Pancreas (tissue), 10 donors: ENCODE data around the gene DIAPH1. TPM values are rescaled to one million over a fixed set of nuclear protein-coding genes. Genes with fewer than 3 reads are reported as not detected.

ENCODE experiments used
- ATAC-seq, 4 donors: fragments of 200-7000 bp; cut with Tn5 transposase; one replicate each; pipeline versions ENCODE4 v1.8.0 to v1.9.1; 2020; ENCODE audit warnings: mild to moderate bottlenecking in 4 of 4, moderate library complexity in 4 of 4
- DNase-seq, 6 donors: peaks; one replicate each; pipeline ENCODE4 v3.0.0-alpha.2; 2020
- FAIRE-seq: peaks from 2 replicates; lab custom pipeline; 2012; peaks lifted over from hg19 to GRCh38; lab: Jason Lieb, UNC
- H3K27ac ChIP-seq, 4 donors: fragments of 200-600 bp; sonication (generic); 1 replicate in 3 of 4; 2 replicates in 1 of 4; pipeline versions ENCODE4 v1.5.0 to v1.8.0; 2020
- H3K27me3 ChIP-seq, 4 donors: fragments of 200-600 bp; one replicate each; pipeline ENCODE4 v1.8.0; 2021
- H3K36me3 ChIP-seq, 3 donors: fragments of 200-600 bp; sonication (generic) in 1 of 3; one replicate each; pipeline versions ENCODE4 v1.5.0 to v1.8.0; 2020 to 2021
- H3K4me1 ChIP-seq, 3 donors: fragments of 200-600 bp; one replicate each; pipeline ENCODE4 v1.8.0; 2021
- H3K4me3 ChIP-seq, 4 donors: fragments of 200-600 bp; sonication (generic) in 2 of 4; one replicate each; pipeline versions ENCODE4 v1.5.0 to v1.8.0; 2020 to 2021
- H3K9me3 ChIP-seq, 4 donors: fragments of 200-600 bp; one replicate each; pipeline ENCODE4 v1.8.0; 2021
- WGBS, 2 donors: extraction: QIAGEN DNeasy Blood & Tissue Kit; methylation state at CpG; one replicate each; pipeline ENCODE4 v1.1.7; 2013; 5-methylcytosine and 5-hydroxymethylcytosine counted together
- intact Hi-C, 3 donors: fragments of 100-400 bp; cut with DNase I; formaldehyde crosslinking; loops; one replicate each; pipeline versions ENCODE4 v1.11.1 to v1.14.2; 2022
- polyA plus RNA-seq, 2 donors: library from polyadenylated mRNA; stranded (reverse); fragments of 200-250 nt; gene quantifications; one replicate each; pipeline ENCODE4 v1.2.3, GENCODE V29; 2013
- total RNA-seq, 6 donors: library from RNA; stranded (reverse); fragmentation: NEBNext Ultra II Directional in 4 of 6; extraction: Animal tissue kit (Norgen Biotek cat#: 25700) in 4 of 6; gene quantifications; one replicate each; pipeline versions ENCODE4 v1.2.1 to v1.2.4, GENCODE V29; 2021 to 2023
- TF ChIP-seq, protein P1 (sequence below), 4 donors: fragments of 200-600 bp; sonication (generic) in 3 of 4; IDR thresholded peaks; one replicate each; pipeline versions ENCODE4 v1.5.0 to v1.8.0; 2021; ENCODE audit warnings: antibody characterized with exemption in 4 of 4
- donor health status: healthy with polysubstance abuse.
- donor health status: DM: no; HTN: no; CAD: no; lungs with moderate emphysema.
- donor health status: DM: no; HTN: no; CAD: no.
- donor health status: control.
- donor health status: control.
- donor health status: Bipolar disorder and iron deficiency.
- donor health status: DM: yes; HTN: yes; CAD: no.
- donor health status: DM: no; HTN: no; CAD: no.
- donor health status: DM: no; HTN: no; CAD: no.
- donor health status: DM: yes; HTN: yes; CAD: no.

DIAPH1 gene
- total and polyA plus RNA-seq, 8 donors: 28.9 to 72.7 (median 56.5) TPM

DNA sequence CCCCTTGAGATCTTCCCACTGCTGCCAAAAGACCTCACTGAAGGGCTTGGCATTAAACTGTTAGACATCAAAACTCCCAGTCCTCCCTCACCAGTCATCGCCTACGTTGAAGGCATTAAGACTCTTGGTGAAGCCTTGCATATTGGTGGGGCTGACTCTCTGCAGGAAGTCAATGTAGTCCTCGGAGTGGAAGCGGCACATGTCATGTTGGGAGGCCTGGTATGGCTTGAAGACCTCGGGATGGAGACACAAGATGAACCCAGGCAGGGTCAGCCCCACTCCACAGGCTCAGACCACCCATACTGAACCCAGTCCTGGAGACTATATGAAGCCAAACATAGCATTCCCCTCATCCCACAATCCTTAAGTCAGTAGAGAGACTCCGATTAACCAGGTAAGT lies 15.9 kb upstream of the DIAPH1 start:
- FAIRE-seq: no peak
- no peak overlapping the region for H3K27ac ChIP-seq
- H3K4me1 ChIP-seq: peaks cover 9 to 17% (median 13%) of the 10 kb centered on the region in 3 donors
- DNase-seq: no peak
- no peak for ATAC-seq
- intact Hi-C loops: no loop called here
- H3K4me3 ChIP-seq: no peak overlapping the region
- WGBS, 2 donors: 90 to 91% methylated on average over 6 of the region's 6 CpGs
- no peaks in the 10 kb centered on the region for H3K9me3 ChIP-seq
- no peaks in the 10 kb centered on the region for H3K27me3 ChIP-seq
- H3K36me3 ChIP-seq: no peaks in the 10 kb centered on the region
- TF ChIP-seq, protein P1, sequence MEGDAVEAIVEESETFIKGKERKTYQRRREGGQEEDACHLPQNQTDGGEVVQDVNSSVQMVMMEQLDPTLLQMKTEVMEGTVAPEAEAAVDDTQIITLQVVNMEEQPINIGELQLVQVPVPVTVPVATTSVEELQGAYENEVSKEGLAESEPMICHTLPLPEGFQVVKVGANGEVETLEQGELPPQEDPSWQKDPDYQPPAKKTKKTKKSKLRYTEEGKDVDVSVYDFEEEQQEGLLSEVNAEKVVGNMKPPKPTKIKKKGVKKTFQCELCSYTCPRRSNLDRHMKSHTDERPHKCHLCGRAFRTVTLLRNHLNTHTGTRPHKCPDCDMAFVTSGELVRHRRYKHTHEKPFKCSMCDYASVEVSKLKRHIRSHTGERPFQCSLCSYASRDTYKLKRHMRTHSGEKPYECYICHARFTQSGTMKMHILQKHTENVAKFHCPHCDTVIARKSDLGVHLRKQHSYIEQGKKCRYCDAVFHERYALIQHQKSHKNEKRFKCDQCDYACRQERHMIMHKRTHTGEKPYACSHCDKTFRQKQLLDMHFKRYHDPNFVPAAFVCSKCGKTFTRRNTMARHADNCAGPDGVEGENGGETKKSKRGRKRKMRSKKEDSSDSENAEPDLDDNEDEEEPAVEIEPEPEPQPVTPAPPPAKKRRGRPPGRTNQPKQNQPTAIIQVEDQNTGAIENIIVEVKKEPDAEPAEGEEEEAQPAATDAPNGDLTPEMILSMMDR (IDR thresholded peaks at IDR 0.05): no peak

DNA sequence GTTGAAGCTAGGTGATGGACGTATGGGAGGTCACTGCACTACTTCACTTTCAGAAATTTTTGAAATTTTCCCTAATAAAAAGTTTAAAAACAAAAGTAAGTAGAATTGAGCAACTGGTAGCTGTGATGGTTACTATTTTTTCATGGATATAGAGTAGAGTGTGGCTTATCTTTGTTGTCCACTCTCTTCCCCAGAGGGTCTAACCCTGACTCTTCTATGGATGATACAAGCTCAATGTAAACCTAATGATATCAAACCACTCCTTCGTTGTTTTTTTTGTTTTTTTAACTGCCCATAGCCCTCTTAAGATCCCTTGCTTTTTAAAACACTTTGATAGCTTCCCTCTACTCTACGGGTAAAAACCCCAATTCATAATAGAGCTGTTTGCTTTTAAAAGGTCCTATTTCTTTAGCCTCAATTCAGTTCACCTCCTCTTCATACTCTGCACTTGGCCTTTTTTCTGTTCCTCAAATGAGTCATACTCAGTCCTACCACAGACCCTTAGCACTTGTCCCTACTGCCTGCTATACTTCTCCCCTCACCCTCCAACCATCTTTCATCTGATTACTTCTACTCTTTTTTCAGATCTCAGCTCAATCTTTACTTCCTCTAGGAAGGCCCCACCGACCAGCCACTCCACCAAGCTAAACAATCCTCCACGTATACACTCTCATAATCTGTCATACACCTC lies 15.2 kb upstream of the DIAPH1 start:
- Histone ChIP-seq H3K9me3 (no peaks in the 10 kb centered on the region), H3K27me3 (no peaks in the 10 kb centered on the region), H3K36me3 (peaks cover 0 to 2% (median 2%) of the 10 kb centered on the region in 3 donors), H3K4me1 (peaks cover 9 to 17% (median 13%) of the 10 kb centered on the region in 3 donors), H3K27ac (no peak overlapping the region), H3K4me3 (no peak overlapping the region)
- intact Hi-C loops: no loop called here
- ATAC-seq (no peak), FAIRE-seq (no peak), DNase-seq (no peak)
- TF ChIP-seq, protein P1 (IDR thresholded peaks at IDR 0.05): no peak
- 84 to 85% methylated on average over 5 of the region's 5 CpGs for WGBS, 2 donors

DNA sequence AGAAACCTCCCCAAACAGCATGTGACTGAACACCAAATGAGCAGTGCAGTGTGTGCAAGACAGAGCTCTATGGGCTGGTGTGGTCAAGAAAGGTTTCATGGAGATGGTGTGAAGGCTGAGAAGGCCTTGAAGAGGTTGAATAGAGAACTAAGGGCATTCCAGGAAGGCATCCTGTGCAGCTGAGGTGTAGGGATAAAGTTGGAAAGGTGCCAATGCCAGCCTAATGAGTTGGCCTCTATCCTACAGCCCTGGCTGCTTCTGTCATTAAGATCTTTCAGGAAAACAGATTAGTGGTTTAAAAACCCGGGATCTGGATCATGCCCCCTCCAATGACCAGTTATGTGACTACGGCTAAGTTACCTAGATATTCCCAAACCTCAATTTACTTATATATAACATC lies 13.8 kb upstream of the DIAPH1 start:
- H3K36me3 ChIP-seq: peaks cover 0 to 8% (median 3%) of the 10 kb centered on the region in 3 donors
- 70 to 82% methylated on average over 2 of the region's 2 CpGs for WGBS, 2 donors
- no peaks in the 10 kb centered on the region for H3K27me3 ChIP-seq
- no peak overlapping the region for H3K4me3 ChIP-seq
- no peak for DNase-seq
- peaks cover 9 to 17% (median 13%) of the 10 kb centered on the region in 3 donors for H3K4me1 ChIP-seq
- H3K27ac ChIP-seq: no peak overlapping the region
- FAIRE-seq: no peak
- intact Hi-C loops: no loop called here
- ATAC-seq: no peak
- TF ChIP-seq, protein P1 (IDR thresholded peaks at IDR 0.05): no peak
- H3K9me3 ChIP-seq: no peaks in the 10 kb centered on the region

DNA sequence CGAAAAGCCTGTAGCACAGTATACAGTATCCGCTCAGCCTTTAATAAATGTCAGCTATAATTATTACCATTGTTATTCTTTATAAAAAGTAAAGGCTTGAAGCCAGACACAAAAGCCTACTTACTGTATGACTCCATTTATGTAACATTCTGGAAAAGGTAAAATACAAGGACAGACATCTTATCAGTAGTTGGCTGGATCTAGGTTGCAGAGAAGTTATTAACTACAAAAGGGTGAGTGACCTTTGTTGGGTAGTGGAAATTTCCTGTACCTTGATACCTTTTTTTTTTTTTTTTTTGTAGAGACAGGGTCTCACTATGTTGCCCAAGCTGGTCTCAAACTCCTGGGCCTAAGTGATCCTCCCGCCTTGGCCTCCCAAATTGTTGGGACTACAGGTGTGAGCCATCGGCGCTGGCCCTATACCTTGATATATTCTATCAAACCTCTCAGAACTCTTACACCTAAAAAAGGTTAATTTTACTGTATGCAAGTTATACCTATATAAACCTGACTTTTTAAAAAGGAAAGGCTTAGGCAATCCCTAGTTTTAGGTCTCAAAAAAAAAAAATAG lies 11.9 kb upstream of the DIAPH1 start:
- DNase-seq: peak in 1 of 6 donors; percentile 12
- intact Hi-C loops: no loop called here
- WGBS, 2 donors: 88 to 92% methylated on average over 5 of the region's 5 CpGs
- Histone ChIP-seq H3K27ac (no peak overlapping the region), H3K4me3 (no peak overlapping the region), H3K4me1 (peaks cover 5 to 13% (median 10%) of the 10 kb centered on the region in 3 donors), H3K36me3 (peaks cover 0 to 16% (median 3%) of the 10 kb centered on the region in 3 donors), H3K27me3 (no peaks in the 10 kb centered on the region), H3K9me3 (no peaks in the 10 kb centered on the region)
- ATAC-seq: peak in 2 of 4 donors; percentile 53 to 71
- TF ChIP-seq, protein P1 (IDR thresholded peaks at IDR 0.05): no peak
- FAIRE-seq: no peak
